ENCODE data around the gene THBS2. TPM values are rescaled to one million over a fixed set of nuclear protein-coding genes. Genes with fewer than 3 reads are reported as not detected.

Gene THBS2
- total and polyA plus RNA-seq, 2 donors (not counting 3 experiments of a cell fraction or from before 2014, with no cell fraction given), result 0.08 TPM; not detected in 1

GRCh38 chr6:169289257-169289618 is 35.6 kb upstream of the THBS2 start:
- no peaks in the 10 kb centered on the region for H3K36me3 ChIP-seq (ENCODE audit: control insufficient read depth in 2 of 2, extremely low read depth in 1 of 2, insufficient read depth in 2 of 2, low read length in 2 of 2)
- BruUV-seq (replicated peaks), result no TSS peak
- no peak overlapping the region for H2AFZ ChIP-seq (ENCODE audit: low read depth, low read length)
- no peaks in the 10 kb centered on the region for H3K27me3 ChIP-seq (ENCODE audit: control insufficient read depth in 2 of 2, insufficient read depth in 2 of 2, low read length in 2 of 2)
- POLR2A ChIA-PET, result no interaction called here
- no peaks in the 10 kb centered on the region for H3K9me3 ChIP-seq (replicated peaks; ENCODE audit: control insufficient read depth, insufficient read depth, low read length)
- no peaks in the 10 kb centered on the region for H3K79me2 ChIP-seq (ENCODE audit: control insufficient read depth, insufficient read depth, low read length)
- TF ChIP-seq, protein P1, sequence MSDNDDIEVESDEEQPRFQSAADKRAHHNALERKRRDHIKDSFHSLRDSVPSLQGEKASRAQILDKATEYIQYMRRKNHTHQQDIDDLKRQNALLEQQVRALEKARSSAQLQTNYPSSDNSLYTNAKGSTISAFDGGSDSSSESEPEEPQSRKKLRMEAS (IDR thresholded peaks at IDR 0.05; ENCODE audit: insufficient read depth, insufficient read length), result no peak
- TF ChIP-seq JUN (IDR thresholded peaks at IDR 0.05; ENCODE audit: borderline replicate concordance, insufficient read depth, insufficient read length, low read depth), result no peak
- TF ChIP-seq FOS (IDR thresholded peaks at IDR 0.05; ENCODE audit: borderline replicate concordance, insufficient read depth, low read length), result no peak
- TF ChIP-seq MYC (IDR thresholded peaks at IDR 0.05; ENCODE audit: low read depth, low read length), result no peak
- no peak for TF ChIP-seq POLR2A (IDR thresholded peaks at IDR 0.05; ENCODE audit: low read depth, low read length)
- TF ChIP-seq POLR2AphosphoS5 (IDR thresholded peaks at IDR 0.05; ENCODE audit: insufficient read depth, low read depth, low read length), result no peak
- TF ChIP-seq EZH2 (IDR thresholded peaks at IDR 0.05; ENCODE audit: borderline replicate concordance, low read depth, low read length, severe bottlenecking), result no peak
- no peak for TF ChIP-seq GATA2 (IDR thresholded peaks at IDR 0.05; ENCODE audit: insufficient read depth, insufficient read length, low read depth, low read length)
- TF ChIP-seq, protein P2, sequence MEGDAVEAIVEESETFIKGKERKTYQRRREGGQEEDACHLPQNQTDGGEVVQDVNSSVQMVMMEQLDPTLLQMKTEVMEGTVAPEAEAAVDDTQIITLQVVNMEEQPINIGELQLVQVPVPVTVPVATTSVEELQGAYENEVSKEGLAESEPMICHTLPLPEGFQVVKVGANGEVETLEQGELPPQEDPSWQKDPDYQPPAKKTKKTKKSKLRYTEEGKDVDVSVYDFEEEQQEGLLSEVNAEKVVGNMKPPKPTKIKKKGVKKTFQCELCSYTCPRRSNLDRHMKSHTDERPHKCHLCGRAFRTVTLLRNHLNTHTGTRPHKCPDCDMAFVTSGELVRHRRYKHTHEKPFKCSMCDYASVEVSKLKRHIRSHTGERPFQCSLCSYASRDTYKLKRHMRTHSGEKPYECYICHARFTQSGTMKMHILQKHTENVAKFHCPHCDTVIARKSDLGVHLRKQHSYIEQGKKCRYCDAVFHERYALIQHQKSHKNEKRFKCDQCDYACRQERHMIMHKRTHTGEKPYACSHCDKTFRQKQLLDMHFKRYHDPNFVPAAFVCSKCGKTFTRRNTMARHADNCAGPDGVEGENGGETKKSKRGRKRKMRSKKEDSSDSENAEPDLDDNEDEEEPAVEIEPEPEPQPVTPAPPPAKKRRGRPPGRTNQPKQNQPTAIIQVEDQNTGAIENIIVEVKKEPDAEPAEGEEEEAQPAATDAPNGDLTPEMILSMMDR (IDR thresholded peaks at IDR 0.05; ENCODE audit: extremely low read depth in 1 of 2, insufficient read depth in 1 of 2, low read depth in 1 of 2, low read length in 2 of 2), result no peak
- no peak overlapping the region for H3K9ac ChIP-seq (replicated peaks; ENCODE audit: extremely low read depth, insufficient read depth, low read length)
- CTCF ChIA-PET, result no interaction called here
- dilution Hi-C loops (cut with MboI; ENCODE audit: extremely low pct_ligation_motif_present, low sequenced_read_pairs) (no loop called here), intact Hi-C loops (cut with micrococcal nuclease) (no loop called here)
- no peak for DNase-seq (ENCODE audit: low read depth, low spot score)
- H3K4me3 ChIP-seq (replicated peaks in 1 of 3; ENCODE audit: insufficient read depth in 1 of 3, low read depth in 1 of 3, low read length in 3 of 3), result no peak overlapping the region
- H3K4me1 ChIP-seq (ENCODE audit: control insufficient read depth, extremely low read depth, insufficient read depth, low read length), result no peaks in the 10 kb centered on the region
- H3K4me2 ChIP-seq (ENCODE audit: insufficient read depth, low read length), result no peak overlapping the region
- FAIRE-seq, result no peak
- no peaks in the 10 kb centered on the region for H3K9me1 ChIP-seq (replicated peaks; ENCODE audit: control insufficient read depth, extremely low read depth, insufficient read depth, low read length)
- H3K27ac ChIP-seq (ENCODE audit: insufficient read depth, low read depth, low read length), result no peak overlapping the region
- no peaks in the 10 kb centered on the region for H4K20me1 ChIP-seq (replicated peaks; ENCODE audit: control insufficient read depth, extremely low read depth, insufficient read depth, low read length)
